Activated T-cell treated with anti-CD3 and anti-CD28 coated beads, Interleukin-2, amount 50 U/mL, for 4 hours (primary cell): ENCODE data around the gene MYMK. TPM values are rescaled to one million over a fixed set of nuclear protein-coding genes. Genes with fewer than 3 reads are reported as not detected.

ENCODE experiments used
- ATAC-seq, 2 donors: fragments of 200-7000 bp; cut with Tn5 transposase; one replicate each; pipeline ENCODE4 v1.10.0; 2021
- DNase-seq: peaks from one replicate; pipeline ENCODE4 v3.0.0-alpha.2; 2020
- H3K27me3 Mint-ChIP-seq: one replicate; pipeline ENCODE4 v1.8.0; 2021; ENCODE audit warnings: low read depth, mixed read lengths
- H3K36me3 Mint-ChIP-seq: one replicate; pipeline ENCODE4 v1.8.0; 2022; ENCODE audit warnings: mixed read lengths; ENCODE audit not compliant: insufficient read depth
- H3K4me1 Mint-ChIP-seq: one replicate; pipeline ENCODE4 v1.8.0; 2021; ENCODE audit warnings: low read depth, mixed read lengths
- H3K4me3 Mint-ChIP-seq: one replicate; pipeline ENCODE4 v1.8.0; 2021; ENCODE audit warnings: mild to moderate bottlenecking, moderate library complexity, mixed read lengths
- H3K9me3 Mint-ChIP-seq: one replicate; pipeline ENCODE4 v1.8.0; 2021; ENCODE audit warnings: mixed read lengths
- total RNA-seq, 3 donors: library from RNA; stranded (reverse); gene quantifications; one replicate each; pipeline ENCODE4 v1.2.1, GENCODE V29; 2021

The MYMK gene
- total RNA-seq, 3 donors from 2014 or later = not detected

- ATAC-seq (no peak), DNase-seq (no peak)
- peaks cover 10% of the 10 kb centered on the region for H3K27me3 Mint-ChIP-seq
- H3K9me3 Mint-ChIP-seq = no peaks in the 10 kb centered on the region
- peaks cover 2% of the 10 kb centered on the region for H3K36me3 Mint-ChIP-seq
- peaks cover 18% of the 10 kb centered on the region for H3K4me1 Mint-ChIP-seq
- H3K4me3 Mint-ChIP-seq = no peak overlapping the region
These were observed 38.6 kb upstream of the MYMK start for GRCh38 chr9:133563291-133563796.

DNA sequence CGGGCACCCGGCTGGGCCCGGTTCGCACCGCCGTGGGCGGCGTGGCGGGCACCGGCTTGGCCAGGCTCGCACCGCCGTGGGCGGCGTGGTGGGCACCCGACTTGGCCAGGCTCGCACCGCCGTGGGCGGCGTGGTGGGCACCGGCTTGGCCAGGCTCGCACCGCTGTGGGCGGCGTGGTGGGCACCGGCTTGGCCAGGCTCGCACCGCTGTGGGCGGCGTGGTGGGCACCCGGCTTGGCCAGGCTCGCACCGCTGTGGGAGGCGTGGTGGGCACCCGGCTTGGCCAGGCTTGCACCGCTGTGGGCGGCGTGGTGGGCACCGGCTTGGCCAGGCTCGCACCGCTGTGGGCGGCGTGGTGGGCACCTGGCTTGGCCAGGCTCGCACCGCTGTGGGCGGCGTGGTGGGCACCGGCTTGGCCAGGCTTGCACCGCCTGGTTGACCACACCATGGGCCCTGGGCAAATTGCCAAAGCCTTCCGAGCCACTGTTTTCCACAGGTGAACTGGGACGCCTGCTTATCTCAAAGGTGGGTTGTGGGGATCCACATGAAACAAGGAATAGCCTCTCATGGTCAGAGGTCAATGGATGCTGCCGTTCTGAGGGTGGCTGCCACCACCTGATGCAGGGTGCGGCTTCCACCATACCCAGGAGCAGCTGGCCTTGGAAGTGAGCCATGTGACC, 38.0 kb upstream of the MYMK start:
- Mint-ChIP-seq H3K4me3 (no peak overlapping the region), H3K4me1 (peaks cover 22% of the 10 kb centered on the region), H3K9me3 (no peaks in the 10 kb centered on the region), H3K36me3 (peaks cover 2% of the 10 kb centered on the region), H3K27me3 (peaks cover 10% of the 10 kb centered on the region)
- no peak for DNase-seq
- no peak for ATAC-seq

- Mint-ChIP-seq H3K27me3 (peaks cover 10% of the 10 kb centered on the region), H3K9me3 (no peaks in the 10 kb centered on the region), H3K36me3 (peaks cover 2% of the 10 kb centered on the region), H3K4me3 (no peak overlapping the region), H3K4me1 (peaks cover 22% of the 10 kb centered on the region)
- ATAC-seq = no peak
- no peak for DNase-seq
These were observed 37.3 kb upstream of the MYMK start for GRCh38 chr9:133561976-133562554.

GRCh38 chr9:133560944-133561343, 36.2 kb upstream of the MYMK start:
- Mint-ChIP-seq H3K27me3 (peaks cover 10% of the 10 kb centered on the region), H3K4me1 (peaks cover 22% of the 10 kb centered on the region), H3K4me3 (no peak overlapping the region), H3K36me3 (peaks cover 2% of the 10 kb centered on the region), H3K9me3 (no peaks in the 10 kb centered on the region)
- no peak for DNase-seq
- ATAC-seq = no peak

GRCh38 chr9:133560311-133560710, 35.6 kb upstream of the MYMK start:
- Mint-ChIP-seq H3K9me3 (no peaks in the 10 kb centered on the region), H3K4me1 (peaks cover 22% of the 10 kb centered on the region), H3K27me3 (peaks cover 10% of the 10 kb centered on the region), H3K36me3 (peaks cover 2% of the 10 kb centered on the region), H3K4me3 (no peak overlapping the region)
- no peak for DNase-seq
- no peak for ATAC-seq

GRCh38 chr9:133558191-133559126, 33.7 kb upstream of the MYMK start:
- peaks cover 2% of the 10 kb centered on the region for H3K36me3 Mint-ChIP-seq
- peaks cover 10% of the 10 kb centered on the region for H3K27me3 Mint-ChIP-seq
- DNase-seq (no peak), ATAC-seq (peak; percentile 84 to 91)
- H3K4me1 Mint-ChIP-seq = peaks cover 21% of the 10 kb centered on the region
- no peaks in the 10 kb centered on the region for H3K9me3 Mint-ChIP-seq
- peak overlapping the region; percentile 37 for H3K4me3 Mint-ChIP-seq

DNA sequence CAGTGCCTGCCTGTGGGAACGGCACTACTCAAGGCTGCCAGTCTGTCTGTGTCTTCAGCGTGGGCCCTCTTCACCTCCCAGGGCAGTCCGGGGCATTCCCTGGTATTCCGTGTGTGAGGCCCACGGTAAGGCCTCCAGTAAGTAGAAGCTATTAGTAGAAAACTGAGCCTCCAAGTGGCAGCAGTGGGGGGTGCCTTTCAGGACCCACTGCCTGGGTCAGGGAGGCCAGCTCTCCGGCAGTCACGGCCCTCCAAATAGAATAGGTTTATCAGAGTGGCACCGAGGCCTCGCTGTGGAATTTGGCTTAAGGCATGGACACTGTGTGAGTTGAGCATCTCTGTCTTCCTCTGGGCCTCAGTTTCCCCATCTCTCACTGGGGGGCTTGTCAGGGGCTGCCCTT, 32.8 kb upstream of the MYMK start:
- no peak overlapping the region for H3K4me3 Mint-ChIP-seq
- H3K4me1 Mint-ChIP-seq = peaks cover 15% of the 10 kb centered on the region

GRCh38 chr9:133556354-133556753, 31.6 kb upstream of the MYMK start:
- Mint-ChIP-seq H3K4me3 (no peak overlapping the region), H3K36me3 (peaks cover 2% of the 10 kb centered on the region), H3K27me3 (peaks cover 10% of the 10 kb centered on the region)

More for the DNA sequence above, 32.8 kb upstream of the MYMK start:
- no peaks in the 10 kb centered on the region for H3K9me3 Mint-ChIP-seq
- DNase-seq (no peak), ATAC-seq (no peak)
- peaks cover 2% of the 10 kb centered on the region for H3K36me3 Mint-ChIP-seq
- H3K27me3 Mint-ChIP-seq = peaks cover 10% of the 10 kb centered on the region

DNA sequence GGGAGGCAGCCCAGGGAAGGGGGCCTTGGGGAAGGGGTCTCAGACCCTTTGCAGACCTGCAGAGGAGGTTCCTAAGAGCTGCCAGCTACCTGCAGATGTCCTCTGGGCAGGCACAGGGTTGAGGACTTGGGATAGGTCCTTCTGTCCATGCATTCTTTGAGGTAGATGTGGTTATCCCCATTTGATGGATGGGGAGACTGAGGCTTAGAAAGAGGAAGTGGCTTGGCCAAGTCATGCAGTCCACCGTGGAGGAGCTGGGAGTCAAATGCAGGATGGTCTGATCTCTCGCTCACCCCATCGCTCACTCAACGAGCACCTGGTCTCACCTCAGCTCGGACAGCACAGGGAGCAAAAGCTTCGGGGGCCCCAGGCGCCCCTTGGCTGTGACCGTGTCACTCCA, 30.0 kb upstream of the MYMK start:
- Mint-ChIP-seq H3K36me3 (no peaks in the 10 kb centered on the region), H3K4me1 (peaks cover 12% of the 10 kb centered on the region), H3K27me3 (peaks cover 7% of the 10 kb centered on the region), H3K9me3 (no peaks in the 10 kb centered on the region), H3K4me3 (no peak overlapping the region)
- no peak for DNase-seq
- ATAC-seq = no peak

More at GRCh38 chr9:133556354-133556753, 31.6 kb upstream of the MYMK start:
- no peak for DNase-seq
- Mint-ChIP-seq H3K9me3 (no peaks in the 10 kb centered on the region), H3K4me1 (peaks cover 14% of the 10 kb centered on the region)
- ATAC-seq = no peak

GRCh38 chr9:133553973-133554713, 29.4 kb upstream of the MYMK start:
- Mint-ChIP-seq H3K36me3 (no peaks in the 10 kb centered on the region), H3K4me1 (peaks cover 11% of the 10 kb centered on the region), H3K27me3 (peaks cover 6% of the 10 kb centered on the region), H3K4me3 (no peak overlapping the region), H3K9me3 (no peaks in the 10 kb centered on the region)
- DNase-seq (no peak), ATAC-seq (no peak)

- Mint-ChIP-seq H3K4me3 (no peak overlapping the region), H3K27me3 (no peaks in the 10 kb centered on the region), H3K36me3 (no peaks in the 10 kb centered on the region), H3K4me1 (peaks cover 2% of the 10 kb centered on the region), H3K9me3 (no peaks in the 10 kb centered on the region)
- no peak for ATAC-seq
- DNase-seq = no peak
These were observed 28.4 kb upstream of the MYMK start for GRCh38 chr9:133553123-133553522.

- H3K4me1 Mint-ChIP-seq = no peaks in the 10 kb centered on the region
- H3K9me3 Mint-ChIP-seq = no peaks in the 10 kb centered on the region
- ATAC-seq (no peak), DNase-seq (no peak)
- no peaks in the 10 kb centered on the region for H3K36me3 Mint-ChIP-seq
- H3K4me3 Mint-ChIP-seq = no peak overlapping the region
- peaks cover 2% of the 10 kb centered on the region for H3K27me3 Mint-ChIP-seq
These were observed 27.5 kb upstream of the MYMK start for GRCh38 chr9:133552236-133552635.

GRCh38 chr9:133551446-133551845, 26.7 kb upstream of the MYMK start:
- ATAC-seq (no peak), DNase-seq (no peak)
- H3K9me3 Mint-ChIP-seq = no peaks in the 10 kb centered on the region

DNA sequence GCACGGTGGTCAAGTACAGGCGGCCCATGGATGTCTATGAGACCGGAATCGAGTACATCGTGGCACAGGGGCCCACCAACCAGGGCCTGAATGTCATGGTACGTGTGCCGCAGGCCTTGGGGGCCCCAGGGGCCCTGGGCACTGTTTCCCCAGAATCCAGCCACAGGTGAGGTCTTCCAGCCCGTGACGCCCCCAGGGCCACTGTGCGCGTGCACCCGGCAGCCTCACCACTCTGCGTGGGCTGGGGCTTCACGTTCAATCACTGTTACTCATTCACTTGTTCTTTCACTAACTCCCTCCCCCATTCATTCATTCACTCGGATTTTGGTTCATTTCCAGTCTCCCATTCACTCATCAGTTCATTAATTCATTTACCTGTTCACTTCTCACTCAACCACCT, 22.4 kb upstream of the MYMK start:
- H3K27me3 Mint-ChIP-seq = peaks cover 2% of the 10 kb centered on the region
- no peaks in the 10 kb centered on the region for H3K4me1 Mint-ChIP-seq
- H3K9me3 Mint-ChIP-seq = no peaks in the 10 kb centered on the region
- no peak overlapping the region for H3K4me3 Mint-ChIP-seq
- DNase-seq (no peak), ATAC-seq (no peak)
- H3K36me3 Mint-ChIP-seq = no peaks in the 10 kb centered on the region

More at GRCh38 chr9:133551446-133551845, 26.7 kb upstream of the MYMK start:
- Mint-ChIP-seq H3K36me3 (no peaks in the 10 kb centered on the region), H3K27me3 (peaks cover 2% of the 10 kb centered on the region), H3K4me1 (no peaks in the 10 kb centered on the region), H3K4me3 (no peak overlapping the region)
